K562 (cell line): ENCODE measurements around the gene IQCF6. TPM values are rescaled to one million over a fixed set of nuclear protein-coding genes. Genes with fewer than 3 reads are reported as not detected.

Experiments used
- ATAC-seq: fragments of 200-7000 bp; cut with Tn5 transposase; 3 replicates; pipeline ENCODE4 v1.9.1; 2020; ENCODE audit warnings: moderate library complexity
- BruUV-seq: library from RNA; stranded (reverse); fragments of 400-500 nt; replicated peaks from 2 replicates; lab custom pipeline; 2021; lab: Mats Ljungman, UMichigan
- CTCF ChIA-PET: fragments of 300-600 bp; formaldehyde crosslinking; extraction: SDS; loops from one replicate; lab custom pipeline; 2021; ENCODE audit warnings: low intra/inter-chr PET ratio; lab: Yijun Ruan, JAX
- POLR2A ChIA-PET: fragments of 300-600, 350-650 bp; sonication (Branson Sonifier 250); formaldehyde crosslinking; extraction: SDS; loops from one replicate; lab custom pipeline; 2021; ENCODE audit warnings: antibody characterized with exemption, inconsistent platforms; lab: Yijun Ruan, JAX
- DNase-seq, 4 experiments: peaks; one replicate each; pipeline versions ENCODE4 v3.0.0 to v3.0.0-alpha.2; 2011 to 2018; ENCODE audit warnings: low spot score in 3 of 4, mixed read lengths in 3 of 4; ENCODE audit errors: extremely low read depth in 1 of 4
- FAIRE-seq: peaks from 2 replicates; lab custom pipeline; 2011; peaks lifted over from hg19 to GRCh38; lab: Jason Lieb, UNC
- H2AFZ ChIP-seq: 2 replicates; pipeline ENCODE4 v1.6.0; 2011; ENCODE audit warnings: low read depth, low read length, control low read depth, inconsistent platforms
- H3K27ac ChIP-seq: fragments of 200-600 bp; 3 replicates; pipeline ENCODE4 v1.8.0; 2011; ENCODE audit warnings: low read depth, mild to moderate bottlenecking, control low read depth, inconsistent platforms, low read length, moderate library complexity, mixed read lengths; ENCODE audit errors: extremely low read depth
- H3K27me3 ChIP-seq, 2 experiments: fragments of 300-600 bp in 1 of 2; 2 replicates in 1 of 2; 3 replicates in 1 of 2; pipeline versions ENCODE4 v1.6.0 to v1.8.0; 2011; ENCODE audit warnings: inconsistent platforms in 2 of 2, low read length in 2 of 2, mild to moderate bottlenecking in 1 of 2, mixed read lengths in 1 of 2, moderate library complexity in 1 of 2; ENCODE audit not compliant: control insufficient read depth in 2 of 2, insufficient read depth in 2 of 2
- H3K36me3 ChIP-seq: fragments of 300-600 bp; 3 replicates; pipeline ENCODE4 v1.8.0; 2011; ENCODE audit warnings: mild to moderate bottlenecking, low read length, inconsistent platforms; ENCODE audit not compliant: control insufficient read depth, insufficient read depth
- H3K4me1 ChIP-seq, 2 experiments: fragments of 200-600 bp in 1 of 2; replicated peaks in 1 of 2; 2 replicates in 1 of 2; 3 replicates in 1 of 2; pipeline versions ENCODE4 v1.5.1 to v1.8.0; 2011; ENCODE audit warnings: inconsistent platforms in 2 of 2, low read length in 2 of 2, mild to moderate bottlenecking in 1 of 2, mixed read lengths in 1 of 2, moderate library complexity in 1 of 2; ENCODE audit not compliant: control insufficient read depth in 2 of 2, insufficient read depth in 2 of 2
- H3K4me2 ChIP-seq: 2 replicates; pipeline ENCODE4 v1.6.1; 2011; ENCODE audit warnings: low read length, control low read depth, inconsistent platforms, mixed read lengths; ENCODE audit not compliant: insufficient read depth
- H3K4me3 ChIP-seq: fragments of 200-600 bp; sonication (generic), shearing (Covaris generic); 2 replicates; pipeline ENCODE4 v1.5.1; 2016; ENCODE audit warnings: control low read depth, inconsistent platforms
- H3K79me2 ChIP-seq: fragments of 200-600 bp; 3 replicates; pipeline ENCODE4 v1.8.0; 2011; ENCODE audit warnings: low read length, inconsistent platforms; ENCODE audit not compliant: control insufficient read depth, insufficient read depth
- H3K9ac ChIP-seq, 2 experiments: 2 replicates each; pipeline versions ENCODE4 v1.6.0 to v1.6.1; 2011; ENCODE audit warnings: low read depth in 2 of 2, low read length in 2 of 2, control low read depth in 1 of 2, inconsistent platforms in 1 of 2, mild to moderate bottlenecking in 1 of 2, mixed read lengths in 1 of 2; ENCODE audit not compliant: insufficient read depth in 1 of 2
- H3K9me1 ChIP-seq: one replicate; pipeline ENCODE4 v1.6.0; 2011; ENCODE audit warnings: inconsistent platforms, mild to moderate bottlenecking, low read length, moderate library complexity; ENCODE audit not compliant: control insufficient read depth, insufficient read depth
- H3K9me3 ChIP-seq: replicated peaks from 2 replicates; pipeline ENCODE4 v1.5.1; 2011; ENCODE audit warnings: low read depth, low read length, inconsistent platforms; ENCODE audit not compliant: control insufficient read depth, insufficient read depth
- H4K20me1 ChIP-seq: replicated peaks from 2 replicates; pipeline ENCODE4 v1.6.1; 2011; ENCODE audit warnings: low read length, inconsistent platforms, mixed read lengths; ENCODE audit not compliant: control insufficient read depth, insufficient read depth
- CBFA2T3 ChIP-seq: fragments of 450-650 bp; IDR thresholded peaks from 2 replicates; pipeline ENCODE4 v1.6.1; 2017
- ETV1 ChIP-seq: fragments of 450-650 bp; conservative IDR thresholded peaks from 2 replicates; pipeline ENCODE4 v1.6.1; 2016; ENCODE audit warnings: missing genetic modification characterization, control low read depth, low read depth, missing compliant biosample characterization
- HDAC8 ChIP-seq: fragments of 450-650 bp; IDR thresholded peaks from 2 replicates; pipeline ENCODE4 v1.6.1; 2016; ENCODE audit warnings: mild to moderate bottlenecking, missing genetic modification characterization, moderate library complexity, missing compliant biosample characterization
- JUND ChIP-seq, 2 experiments: IDR thresholded peaks; 2 replicates in 1 of 2; 3 replicates in 1 of 2; pipeline ENCODE4 v1.6.1; 2011; ENCODE audit warnings: borderline replicate concordance in 2 of 2, low read depth in 2 of 2, low read length in 2 of 2, improper control_type of control experiment in 1 of 2, missing biosample characterization in 1 of 2, missing genetic modification characterization in 1 of 2, missing genetic modification reagents in 1 of 2
- NCOA6 ChIP-seq: fragments of 450-650 bp; IDR thresholded peaks from 2 replicates; pipeline ENCODE4 v1.6.1; 2017; ENCODE audit warnings: mild to moderate bottlenecking
- RFX1 ChIP-seq: fragments of 450-650 bp; IDR thresholded peaks from 2 replicates; pipeline ENCODE4 v1.6.1; 2016; ENCODE audit warnings: mild to moderate bottlenecking, moderate library complexity
- SAFB ChIP-seq: fragments of 200-400 bp; formaldehyde crosslinking; IDR thresholded peaks from 2 replicates; pipeline ENCODE4 v1.6.1; 2017; ENCODE audit warnings: low read depth, low read length, borderline replicate concordance
- ZNF830 ChIP-seq: fragments of 250-450 bp; sonication (Bioruptor Pico); IDR thresholded peaks from 2 replicates; pipeline ENCODE4 v1.5.0; 2021; ENCODE audit warnings: mild to moderate bottlenecking
- WGBS: fragments of 100-300 bp; shearing (Covaris generic); methylation state at CpG from one replicate; pipeline ENCODE4 v1.1.6; 2016; ENCODE audit warnings: low coverage, mixed read lengths; ENCODE audit not compliant: insufficient coverage; ENCODE audit errors: missing lambda C conversion rate; 5-methylcytosine and 5-hydroxymethylcytosine counted together
- in situ Hi-C: fragments of 300-500 bp; cut with MboI; formaldehyde crosslinking; loops from 4 replicates; pipeline ENCODE4 v1.15.0; 2018; ENCODE audit warnings: inconsistent platforms, mixed read lengths
- intact Hi-C: fragments of 100-400 bp; cut with micrococcal nuclease; formaldehyde crosslinking; loops from 2 replicates; pipeline ENCODE4 v1.14.2; 2022
- polyA plus RNA-seq, 8 experiments: library from polyadenylated mRNA; depleted of rRNA in 4 of 8; stranded (reverse) in 5 of 8; unstranded in 3 of 8; fragments of >200 nt; fragmentation: Nextera tagmentation in 2 of 8; fragmentation: Illumina TruSeq in 1 of 8; extraction: Ambion mirVana in 2 of 8; extraction: Trizol in 1 of 8; gene quantifications; 2 replicates each; pipeline versions ENCODE4 v1.2.1 to v1.2.3, GENCODE V29; 2011 to 2014; ENCODE audit warnings: inconsistent platforms in 1 of 8, missing spikeins in 1 of 8
- total RNA-seq, 7 experiments: library from RNA; depleted of rRNA in 6 of 7; stranded (reverse); fragments of >200 nt in 6 of 7; fragmentation: Illumina TruSeq in 2 of 7; extraction: Trizol in 2 of 7; gene quantifications; 2 replicates each; pipeline versions ENCODE4 v1.2.1 to v1.2.3, GENCODE V29; 2011 to 2021; ENCODE audit warnings: low replicate concordance in 1 of 7

The IQCF6 gene
- total and polyA plus RNA-seq, 9 of the 15 experiments (the other 6 are each of a cell fraction or from before 2014, with no cell fraction given), result not detected

- ATAC-seq (no peak), FAIRE-seq (no peak), DNase-seq (no peak)
- intact Hi-C loops, result no loop called here
- in situ Hi-C loops, result no loop called here
- H4K20me1 ChIP-seq, result no peaks in the 10 kb centered on the region
- H3K9me1 ChIP-seq, result no peaks in the 10 kb centered on the region
- under 1% methylated on average over 14 of the region's 15 CpGs for WGBS
- no peak overlapping the region for H2AFZ ChIP-seq
- H3K4me1 ChIP-seq, result no peaks in the 10 kb centered on the region; a peak in 1 of 5 replicates
- H3K27ac ChIP-seq, result no peak overlapping the region
- H3K9me3 ChIP-seq, result no peaks in the 10 kb centered on the region
- no TSS peak for BruUV-seq
- TF ChIP-seq JUND (IDR thresholded peaks at IDR 0.05; ENCODE audit: borderline replicate concordance, low read depth, low read length), result no peak
- no peak for TF ChIP-seq JUND (tag; IDR thresholded peaks at IDR 0.05; ENCODE audit: borderline replicate concordance, low read depth, low read length)
- TF ChIP-seq ETV1, result no peak
- no peak for TF ChIP-seq SAFB
- TF ChIP-seq NCOA6, result no peak
- no peak for TF ChIP-seq RFX1
- no peak for TF ChIP-seq CBFA2T3
- no peak for TF ChIP-seq HDAC8
- no peak for TF ChIP-seq ZNF830
- H3K27me3 ChIP-seq, result peaks cover 3 to 18% of the 10 kb centered on the region in 2 experiments; a peak in 4 of 5 replicates
- no peak overlapping the region for H3K9ac ChIP-seq
- no peak overlapping the region for H3K4me3 ChIP-seq
- ChIA-PET CTCF (no interaction called here), POLR2A (interaction anchor here (0.5 to 1.3 kb wide), 2 partner anchors 11 to 870 kb away, joined by 3 to 4 read pairs; no protein-coding TSS in a partner anchor)
- H3K36me3 ChIP-seq, result no peaks in the 10 kb centered on the region
- no peaks in the 10 kb centered on the region for H3K79me2 ChIP-seq
- no peak overlapping the region for H3K4me2 ChIP-seq
Observed at GRCh38 chr3:51819151-51819550, 40.1 kb upstream of the IQCF6 start.
